HEK293 (cell line): Measurements from ENCODE around the gene PEX14.

Source experiments
- CTCF ChIA-PET: fragments of 350-600 bp; formaldehyde crosslinking; extraction: SDS; loops from one replicate; lab custom pipeline; 2021; ENCODE audit warnings: antibody characterized with exemption; lab: Yijun Ruan, JAX
- POLR2A ChIA-PET: fragments of 300-600 bp; formaldehyde crosslinking; extraction: SDS; loops from one replicate; lab custom pipeline; 2020; ENCODE audit warnings: antibody characterized with exemption, inconsistent platforms; lab: Yijun Ruan, JAX
- H3K27ac ChIP-seq: fragments of 200-500 bp; sonication (Bioruptor generic); 2 replicates; pipeline ENCODE4 v1.5.1; 2014; ENCODE audit warnings: low read depth, low read length, control low read depth, inconsistent platforms; ENCODE audit errors: extremely low read depth
- H3K36me3 ChIP-seq, 2 experiments: fragments of 200-500 bp in 1 of 2; sonication (Bioruptor generic) in 1 of 2; 1 replicate in 1 of 2; 2 replicates in 1 of 2; pipeline ENCODE4 v1.5.1; 2014 to 2017; ENCODE audit warnings: inconsistent platforms in 2 of 2, low read length in 2 of 2; ENCODE audit not compliant: control insufficient read depth in 2 of 2, insufficient read depth in 1 of 2
- H3K4me1 ChIP-seq: fragments of 200-500 bp; sonication (Bioruptor generic); 2 replicates; pipeline ENCODE4 v1.5.1; 2014; ENCODE audit warnings: mild to moderate bottlenecking, low read length, inconsistent platforms; ENCODE audit not compliant: control insufficient read depth, insufficient read depth
- H3K4me3 ChIP-seq: 2 replicates; pipeline ENCODE4 v1.5.1; 2011; ENCODE audit warnings: low read depth, mild to moderate bottlenecking, control low read depth, low read length, moderate library complexity
- H3K9me3 ChIP-seq: fragments of 200-500 bp; sonication (Bioruptor generic); 2 replicates; pipeline ENCODE4 v1.5.1; 2014; ENCODE audit warnings: low read depth, low read length, inconsistent platforms; ENCODE audit not compliant: control insufficient read depth, insufficient read depth
- GLIS2 ChIP-seq: fragments of 450-650 bp; formaldehyde crosslinking; IDR thresholded peaks from 2 replicates; pipeline ENCODE4 v1.5.1; 2016; ENCODE audit warnings: missing biosample characterization, missing genetic modification characterization
- ZIC2 ChIP-seq: fragments of 450-650 bp; formaldehyde crosslinking; IDR thresholded peaks from 2 replicates; pipeline ENCODE4 v1.5.1; 2016; ENCODE audit warnings: missing biosample characterization, missing genetic modification characterization
- ZNF354C ChIP-seq: fragments of 450-650 bp; formaldehyde crosslinking; IDR thresholded peaks from 2 replicates; pipeline ENCODE4 v1.5.1; 2016; ENCODE audit warnings: missing biosample characterization, missing genetic modification characterization, low read depth, borderline replicate concordance
- ZNF423 ChIP-seq: fragments of 450-650 bp; formaldehyde crosslinking; IDR thresholded peaks from 2 replicates; pipeline ENCODE4 v1.5.1; 2016; ENCODE audit warnings: missing biosample characterization, missing genetic modification characterization
- ZNF48 ChIP-seq: fragments of 450-650 bp; formaldehyde crosslinking; IDR thresholded peaks from 2 replicates; pipeline ENCODE4 v1.5.1; 2016; ENCODE audit warnings: missing biosample characterization, missing genetic modification characterization
- ZNF510 ChIP-seq: fragments of 450-650 bp; formaldehyde crosslinking; IDR thresholded peaks from 2 replicates; pipeline ENCODE4 v1.5.1; 2018; ENCODE audit warnings: mild to moderate bottlenecking, missing genetic modification characterization, missing biosample characterization; ENCODE audit not compliant: insufficient replicate concordance
- ZNF558 ChIP-seq: fragments of 450-650 bp; formaldehyde crosslinking; IDR thresholded peaks from 2 replicates; pipeline ENCODE4 v1.5.1; 2016; ENCODE audit warnings: missing biosample characterization, missing genetic modification characterization
- ZNF610 ChIP-seq: fragments of 450-650 bp; formaldehyde crosslinking; IDR thresholded peaks from 2 replicates; pipeline ENCODE4 v1.5.1; 2016; ENCODE audit warnings: missing biosample characterization, missing genetic modification characterization, borderline replicate concordance
- TF ChIP-seq, protein P1 (sequence below): fragments of 450-650 bp; formaldehyde crosslinking; IDR thresholded peaks from 2 replicates; pipeline ENCODE4 v1.5.1; 2017; ENCODE audit warnings: missing biosample characterization, missing genetic modification characterization
- TF ChIP-seq, protein P2 (sequence below): fragments of 450-650 bp; formaldehyde crosslinking; IDR thresholded peaks from 2 replicates; pipeline ENCODE4 v1.5.1; 2016; ENCODE audit warnings: missing biosample characterization, missing genetic modification characterization
- TF ChIP-seq, protein P3 (sequence below): fragments of 450-650 bp; formaldehyde crosslinking; IDR thresholded peaks from 2 replicates; pipeline ENCODE4 v1.5.0; 2017; ENCODE audit warnings: missing biosample characterization, missing genetic modification characterization, borderline replicate concordance

PEX14 gene

DNA sequence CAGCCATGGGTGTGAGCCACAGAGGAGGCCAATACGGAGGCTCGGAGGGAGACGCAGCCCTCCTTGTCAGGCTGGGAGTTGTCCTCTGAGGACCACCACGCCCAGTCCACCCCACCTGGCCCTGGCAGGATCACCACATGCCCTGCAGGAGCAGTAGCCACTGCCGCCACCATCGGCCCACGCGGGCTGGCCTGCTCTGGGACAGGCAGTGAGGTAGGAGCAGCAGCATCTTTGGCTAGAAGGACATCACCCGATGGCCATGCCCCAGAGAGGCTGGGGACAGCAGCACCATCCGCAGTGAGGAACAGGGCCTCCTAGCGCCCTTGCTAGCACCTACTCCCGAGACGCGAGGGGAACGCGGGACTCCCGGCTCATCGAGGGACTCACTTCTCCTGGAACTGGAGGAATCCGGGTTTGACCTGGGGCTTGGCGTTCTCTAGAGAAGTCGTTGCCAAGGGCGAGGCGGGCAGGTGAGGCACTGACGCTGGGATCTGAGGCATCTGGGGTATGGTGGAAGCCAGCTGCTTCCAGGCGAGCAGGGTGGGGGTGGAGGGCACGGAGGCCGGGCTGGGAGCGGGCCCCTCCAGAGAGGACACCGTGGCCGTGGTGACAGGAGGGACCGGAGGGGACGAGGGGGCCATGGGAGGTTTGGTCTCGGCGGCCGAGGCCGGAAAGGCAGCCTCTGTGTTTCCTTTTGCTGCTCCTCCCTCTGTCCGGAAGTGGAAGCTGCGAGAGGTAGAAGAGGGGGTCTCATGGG, 172.8 kb downstream of the PEX14 start:
- CTCF ChIA-PET, result no interaction called here
- Histone ChIP-seq H3K36me3 (peaks cover 0 to 36% of the 10 kb centered on the region in 2 experiments; a peak in 1 of 3 replicates), H3K4me1 (no peaks in the 10 kb centered on the region), H3K27ac (no peak overlapping the region), H3K9me3 (no peaks in the 10 kb centered on the region), H3K4me3 (no peak overlapping the region)
- TF ChIP-seq, protein P1, sequence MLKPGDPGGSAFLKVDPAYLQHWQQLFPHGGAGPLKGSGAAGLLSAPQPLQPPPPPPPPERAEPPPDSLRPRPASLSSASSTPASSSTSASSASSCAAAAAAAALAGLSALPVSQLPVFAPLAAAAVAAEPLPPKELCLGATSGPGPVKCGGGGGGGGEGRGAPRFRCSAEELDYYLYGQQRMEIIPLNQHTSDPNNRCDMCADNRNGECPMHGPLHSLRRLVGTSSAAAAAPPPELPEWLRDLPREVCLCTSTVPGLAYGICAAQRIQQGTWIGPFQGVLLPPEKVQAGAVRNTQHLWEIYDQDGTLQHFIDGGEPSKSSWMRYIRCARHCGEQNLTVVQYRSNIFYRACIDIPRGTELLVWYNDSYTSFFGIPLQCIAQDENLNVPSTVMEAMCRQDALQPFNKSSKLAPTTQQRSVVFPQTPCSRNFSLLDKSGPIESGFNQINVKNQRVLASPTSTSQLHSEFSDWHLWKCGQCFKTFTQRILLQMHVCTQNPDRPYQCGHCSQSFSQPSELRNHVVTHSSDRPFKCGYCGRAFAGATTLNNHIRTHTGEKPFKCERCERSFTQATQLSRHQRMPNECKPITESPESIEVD, result no peak
- TF ChIP-seq GLIS2 (tag by site-specific recombination), result 0 out of 2 replicates have a peak, but pooled peaks have one; percentile 31
- POLR2A ChIA-PET, result interaction anchor here (0.6 kb wide), 1 partner anchor 68 kb away, joined by 6 read pairs; no protein-coding TSS in a partner anchor

DNA sequence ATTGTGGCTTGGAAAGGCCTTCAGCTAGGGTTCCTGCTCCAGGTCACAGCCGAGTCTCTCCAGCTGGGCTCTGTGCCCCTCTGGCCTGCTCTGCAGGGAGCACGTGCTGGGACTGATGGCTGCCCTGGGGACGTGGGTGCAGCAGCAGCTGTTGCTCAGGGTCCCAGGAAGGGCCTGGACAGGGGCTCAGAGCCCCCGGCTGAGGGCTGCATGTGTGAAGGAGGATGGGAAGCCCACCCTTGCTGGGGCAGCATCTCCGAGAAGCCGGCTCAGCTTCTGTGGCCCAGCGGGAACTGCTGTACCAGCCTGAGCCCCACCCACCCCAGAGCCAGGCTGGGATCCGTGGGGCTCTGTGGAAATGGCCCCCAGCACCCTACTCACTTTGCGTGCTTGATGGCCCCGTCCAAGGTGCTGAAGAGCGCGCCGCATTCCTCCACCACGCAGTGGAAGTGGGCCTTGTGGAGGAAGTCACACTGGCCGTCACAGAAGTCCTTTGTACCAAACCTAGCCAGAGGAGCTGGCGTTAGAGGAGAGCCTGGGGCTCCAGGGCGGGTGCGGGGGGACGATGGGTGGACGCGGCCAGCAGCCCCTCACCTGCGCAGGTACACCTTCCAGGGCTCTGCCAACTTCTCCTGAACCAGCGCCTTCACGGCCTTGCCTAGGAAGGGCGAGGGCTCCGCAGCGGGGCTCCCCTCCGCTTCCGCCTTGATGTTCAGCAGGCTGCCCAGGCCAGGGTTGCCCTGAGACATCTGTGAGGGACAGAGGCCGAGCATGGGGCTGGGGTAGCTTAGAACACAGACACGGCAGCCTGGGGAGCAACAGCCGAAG, 174.2 kb downstream of the PEX14 start:
- POLR2A ChIA-PET, result no interaction called here
- H3K27ac ChIP-seq, result no peak overlapping the region
- no peaks in the 10 kb centered on the region for H3K9me3 ChIP-seq
- no peak for TF ChIP-seq ZNF423
- TF ChIP-seq, protein P2, sequence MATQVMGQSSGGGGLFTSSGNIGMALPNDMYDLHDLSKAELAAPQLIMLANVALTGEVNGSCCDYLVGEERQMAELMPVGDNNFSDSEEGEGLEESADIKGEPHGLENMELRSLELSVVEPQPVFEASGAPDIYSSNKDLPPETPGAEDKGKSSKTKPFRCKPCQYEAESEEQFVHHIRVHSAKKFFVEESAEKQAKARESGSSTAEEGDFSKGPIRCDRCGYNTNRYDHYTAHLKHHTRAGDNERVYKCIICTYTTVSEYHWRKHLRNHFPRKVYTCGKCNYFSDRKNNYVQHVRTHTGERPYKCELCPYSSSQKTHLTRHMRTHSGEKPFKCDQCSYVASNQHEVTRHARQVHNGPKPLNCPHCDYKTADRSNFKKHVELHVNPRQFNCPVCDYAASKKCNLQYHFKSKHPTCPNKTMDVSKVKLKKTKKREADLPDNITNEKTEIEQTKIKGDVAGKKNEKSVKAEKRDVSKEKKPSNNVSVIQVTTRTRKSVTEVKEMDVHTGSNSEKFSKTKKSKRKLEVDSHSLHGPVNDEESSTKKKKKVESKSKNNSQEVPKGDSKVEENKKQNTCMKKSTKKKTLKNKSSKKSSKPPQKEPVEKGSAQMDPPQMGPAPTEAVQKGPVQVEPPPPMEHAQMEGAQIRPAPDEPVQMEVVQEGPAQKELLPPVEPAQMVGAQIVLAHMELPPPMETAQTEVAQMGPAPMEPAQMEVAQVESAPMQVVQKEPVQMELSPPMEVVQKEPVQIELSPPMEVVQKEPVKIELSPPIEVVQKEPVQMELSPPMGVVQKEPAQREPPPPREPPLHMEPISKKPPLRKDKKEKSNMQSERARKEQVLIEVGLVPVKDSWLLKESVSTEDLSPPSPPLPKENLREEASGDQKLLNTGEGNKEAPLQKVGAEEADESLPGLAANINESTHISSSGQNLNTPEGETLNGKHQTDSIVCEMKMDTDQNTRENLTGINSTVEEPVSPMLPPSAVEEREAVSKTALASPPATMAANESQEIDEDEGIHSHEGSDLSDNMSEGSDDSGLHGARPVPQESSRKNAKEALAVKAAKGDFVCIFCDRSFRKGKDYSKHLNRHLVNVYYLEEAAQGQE, result peak; percentile 87
- H3K4me3 ChIP-seq, result no peak overlapping the region
- H3K4me1 ChIP-seq, result no peaks in the 10 kb centered on the region
- peaks cover 0 to 41% of the 10 kb centered on the region in 2 experiments; a peak in 1 of 3 replicates for H3K36me3 ChIP-seq
- CTCF ChIA-PET, result no interaction called here

DNA sequence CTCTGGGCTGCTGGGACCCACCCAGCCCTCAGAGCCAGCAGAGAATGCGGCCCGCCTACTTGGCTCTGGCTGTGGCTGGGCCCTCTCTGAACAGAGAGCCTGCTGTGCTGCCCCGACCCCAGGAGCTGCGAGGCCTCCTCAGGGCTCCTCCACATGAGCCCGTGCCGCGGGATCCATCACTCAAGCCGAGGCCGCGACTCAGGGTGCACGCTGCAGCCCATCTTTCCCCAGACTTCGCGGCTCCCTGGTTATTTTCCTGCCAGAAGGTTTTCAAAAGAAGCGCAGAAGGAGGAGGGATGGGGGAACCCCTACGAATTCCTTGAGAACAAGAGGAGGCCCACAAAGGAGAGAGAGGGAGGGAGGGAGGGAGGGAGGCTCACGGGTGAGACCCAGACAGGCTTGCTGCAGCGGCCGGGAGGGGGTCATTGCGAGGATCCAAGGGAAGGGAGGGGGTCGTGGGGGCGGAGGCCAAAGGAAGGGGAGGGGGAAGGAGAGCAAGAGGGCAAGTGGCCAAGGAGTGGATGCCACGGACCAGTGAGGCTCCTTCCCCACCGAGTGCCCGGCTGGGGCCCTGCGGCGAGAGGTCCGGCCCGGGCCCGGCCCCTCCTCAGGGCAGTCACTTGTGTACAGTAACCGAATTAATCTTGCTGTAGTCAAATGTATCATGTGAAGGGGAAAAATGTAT, 174.9 kb downstream of the PEX14 start:
- H3K4me1 ChIP-seq, result no peaks in the 10 kb centered on the region
- H3K4me3 ChIP-seq, result no peak overlapping the region
- H3K27ac ChIP-seq, result no peak overlapping the region
- peaks cover 0 to 44% of the 10 kb centered on the region in 2 experiments; a peak in 1 of 3 replicates for H3K36me3 ChIP-seq
- POLR2A ChIA-PET, result no interaction called here
- TF ChIP-seq ZNF48 (tag by site-specific recombination) (no peak), ZIC2 (tag by site-specific recombination) (peak; percentile 82)
- CTCF ChIA-PET, result no interaction called here
- no peaks in the 10 kb centered on the region for H3K9me3 ChIP-seq

DNA sequence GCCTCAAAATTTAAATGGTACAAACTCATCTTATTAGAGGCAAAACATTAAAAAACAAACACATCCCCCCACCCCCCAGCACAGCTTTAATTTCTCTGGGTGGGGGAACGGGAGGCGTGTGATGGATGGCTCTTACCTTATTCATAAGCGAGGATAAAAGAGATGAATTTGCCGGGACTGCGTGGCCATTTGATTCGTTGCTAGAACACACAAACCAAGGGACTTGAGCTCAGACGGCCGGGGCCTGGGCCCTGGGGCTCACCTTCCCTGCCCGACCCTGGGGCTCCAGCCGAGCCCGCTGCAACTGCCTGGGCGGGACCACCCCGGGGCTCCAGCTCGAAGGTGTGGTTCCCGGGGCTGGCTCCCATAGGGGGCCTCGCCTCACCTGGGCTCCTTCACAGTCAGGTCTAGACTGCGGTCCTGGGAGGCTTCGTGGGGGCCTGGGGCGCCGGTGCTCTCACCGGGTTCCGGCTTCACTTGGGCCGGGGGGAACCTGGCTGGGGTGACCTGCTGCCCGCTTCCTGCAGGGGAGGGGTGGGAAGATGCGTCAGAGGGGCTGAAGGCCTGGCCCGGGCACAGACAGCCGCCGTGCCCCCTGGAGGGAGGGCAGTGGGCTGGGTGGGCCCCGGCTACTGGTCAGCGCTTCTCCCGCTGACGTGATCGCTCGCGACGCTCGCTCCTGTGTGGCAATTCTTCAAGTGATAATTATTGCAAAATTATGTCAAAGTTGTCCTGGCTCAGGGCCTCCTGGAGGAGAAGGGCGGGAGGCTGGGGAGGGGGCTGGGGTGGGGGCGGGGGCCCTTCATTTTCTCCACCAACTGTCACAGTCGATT, 176.0 kb downstream of the PEX14 start:
- H3K4me3 ChIP-seq, result no peak overlapping the region
- POLR2A ChIA-PET, result no interaction called here
- TF ChIP-seq ZNF510 (tag by site-specific recombination) (no peak), ZNF354C (tag by site-specific recombination) (no peak), ZNF610 (tag by site-specific recombination) (no peak), ZIC2 (tag by site-specific recombination) (peak; percentile 24; the same call in 1 of the 2 replicates), ZNF558 (no peak)
- TF ChIP-seq, protein P3, sequence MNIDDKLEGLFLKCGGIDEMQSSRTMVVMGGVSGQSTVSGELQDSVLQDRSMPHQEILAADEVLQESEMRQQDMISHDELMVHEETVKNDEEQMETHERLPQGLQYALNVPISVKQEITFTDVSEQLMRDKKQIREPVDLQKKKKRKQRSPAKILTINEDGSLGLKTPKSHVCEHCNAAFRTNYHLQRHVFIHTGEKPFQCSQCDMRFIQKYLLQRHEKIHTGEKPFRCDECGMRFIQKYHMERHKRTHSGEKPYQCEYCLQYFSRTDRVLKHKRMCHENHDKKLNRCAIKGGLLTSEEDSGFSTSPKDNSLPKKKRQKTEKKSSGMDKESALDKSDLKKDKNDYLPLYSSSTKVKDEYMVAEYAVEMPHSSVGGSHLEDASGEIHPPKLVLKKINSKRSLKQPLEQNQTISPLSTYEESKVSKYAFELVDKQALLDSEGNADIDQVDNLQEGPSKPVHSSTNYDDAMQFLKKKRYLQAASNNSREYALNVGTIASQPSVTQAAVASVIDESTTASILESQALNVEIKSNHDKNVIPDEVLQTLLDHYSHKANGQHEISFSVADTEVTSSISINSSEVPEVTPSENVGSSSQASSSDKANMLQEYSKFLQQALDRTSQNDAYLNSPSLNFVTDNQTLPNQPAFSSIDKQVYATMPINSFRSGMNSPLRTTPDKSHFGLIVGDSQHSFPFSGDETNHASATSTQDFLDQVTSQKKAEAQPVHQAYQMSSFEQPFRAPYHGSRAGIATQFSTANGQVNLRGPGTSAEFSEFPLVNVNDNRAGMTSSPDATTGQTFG, result no peak

More for the DNA sequence above, 176.0 kb downstream of the PEX14 start:
- Histone ChIP-seq H3K36me3 (peaks cover 0 to 43% of the 10 kb centered on the region in 2 experiments; a peak in 1 of 3 replicates), H3K4me1 (no peaks in the 10 kb centered on the region), H3K27ac (no peak overlapping the region), H3K9me3 (no peaks in the 10 kb centered on the region)
- CTCF ChIA-PET, result interaction anchor here (0.6 kb wide), 1 partner anchor 301 kb away, joined by 3 read pairs; no protein-coding TSS in a partner anchor
